GM21381 (cell line): Measurements from ENCODE around the gene PKHD1.
"Not testable (repeated sequence)": the region's sequence is repeated elsewhere in the genome, so short reads cannot be mapped to it uniquely, and the experiment has no call there.

ENCODE experiments used
- ATAC-seq: cut with Tn5 transposase; IDR thresholded peaks from one replicate; pipeline ENCODE4 v1.9.1; 2021; ENCODE audit warnings: mild to moderate bottlenecking, moderate library complexity; ENCODE audit not compliant: unreplicated experiment

Gene PKHD1

DNA sequence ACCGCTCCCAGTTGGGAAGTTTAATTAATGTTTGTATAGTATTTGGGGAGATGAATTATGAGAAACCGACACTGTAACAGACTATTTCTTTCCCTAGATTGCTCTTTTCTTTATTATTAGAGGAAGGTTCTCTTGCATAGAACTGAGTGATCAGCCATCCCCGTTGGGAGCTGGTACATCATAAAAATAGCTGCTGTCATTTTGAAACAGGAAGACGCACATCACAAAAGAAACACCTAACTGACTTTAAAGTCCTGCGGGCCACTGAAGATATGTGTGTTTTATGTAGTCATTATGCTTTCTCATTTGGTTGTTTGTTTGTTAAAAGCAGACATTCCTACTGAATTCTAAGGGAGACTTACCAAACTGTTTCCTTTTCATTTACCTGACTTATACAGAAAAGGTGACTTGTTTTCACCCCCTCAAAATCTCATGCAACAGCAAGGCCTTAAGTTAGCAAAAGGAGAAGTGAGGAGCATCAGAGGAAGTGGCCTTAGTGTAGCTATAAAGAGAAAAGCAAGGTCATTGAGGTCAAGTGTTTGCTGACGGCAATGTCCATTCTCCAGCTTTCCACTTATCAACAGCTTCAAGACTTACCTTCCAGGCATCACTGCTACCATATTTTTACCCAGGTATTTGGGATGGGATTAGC is 91.0 kb downstream of the PKHD1 start:
- ATAC-seq = peak; percentile 90

DNA sequence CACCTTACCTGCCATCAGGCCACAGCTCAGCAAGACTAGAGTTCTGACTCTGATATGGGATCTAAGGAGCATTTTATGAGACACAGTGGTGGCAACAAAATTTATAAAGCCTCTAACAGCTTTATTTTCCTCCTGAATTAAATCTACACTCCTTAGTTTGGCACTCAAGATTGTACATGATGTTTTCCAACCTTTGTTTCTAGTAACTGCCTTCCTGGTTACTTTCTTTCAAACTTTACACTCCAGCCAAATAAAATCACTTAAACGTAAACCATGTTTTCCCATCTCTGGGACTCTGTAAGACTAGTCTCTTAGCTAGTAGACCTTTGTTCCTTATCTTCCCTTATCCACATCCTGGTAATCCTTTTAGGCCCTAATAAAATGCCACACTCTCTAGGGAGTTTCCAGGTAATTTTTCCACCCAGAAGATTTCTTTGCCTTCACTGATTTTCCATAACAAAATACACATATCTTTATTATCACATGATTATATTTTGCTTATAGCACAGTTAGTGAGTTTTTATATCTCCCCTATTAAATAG is 92.1 kb downstream of the PKHD1 start:
- ATAC-seq = no peak

DNA sequence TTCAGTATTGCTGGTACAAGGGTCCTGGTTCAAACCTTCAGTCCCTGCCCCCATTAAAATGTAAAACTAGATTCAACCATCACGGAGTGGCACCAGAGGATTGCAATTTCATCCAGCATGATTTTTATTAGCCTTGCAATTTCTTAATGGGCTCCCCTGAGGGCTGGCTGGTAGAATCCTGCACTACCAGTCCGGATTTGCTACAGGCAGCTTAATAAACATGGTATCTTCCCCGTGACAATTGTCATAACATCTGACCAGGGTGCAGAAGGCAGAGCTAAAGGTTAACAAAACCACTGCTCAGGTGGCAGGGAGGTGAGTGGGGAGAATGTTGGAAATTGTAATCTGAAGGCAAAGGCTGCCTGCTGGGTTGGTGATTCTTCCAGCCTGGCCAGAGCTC is 94.5 kb downstream of the PKHD1 start:
- ATAC-seq = no peak

DNA sequence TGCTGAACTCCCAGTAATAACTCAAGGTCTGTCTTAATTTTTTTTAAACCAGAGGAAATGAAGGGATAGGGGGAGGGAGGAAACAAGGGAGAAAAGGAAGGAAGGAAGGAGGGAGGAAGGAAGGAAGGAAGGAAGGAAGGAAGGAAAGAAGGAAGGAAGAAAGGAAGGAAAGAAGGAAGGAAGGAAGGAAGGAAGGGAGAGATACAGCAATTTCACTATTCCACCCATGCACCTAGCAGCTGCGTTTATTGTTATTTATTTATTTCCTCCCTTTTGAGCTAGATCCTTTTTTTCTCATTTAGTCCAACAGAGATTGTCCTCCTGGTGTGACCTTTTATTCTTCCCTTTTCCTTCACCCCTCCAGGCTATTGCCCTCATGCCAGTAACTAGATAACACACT is 97.6 kb downstream of the PKHD1 start:
- no peak for ATAC-seq

DNA sequence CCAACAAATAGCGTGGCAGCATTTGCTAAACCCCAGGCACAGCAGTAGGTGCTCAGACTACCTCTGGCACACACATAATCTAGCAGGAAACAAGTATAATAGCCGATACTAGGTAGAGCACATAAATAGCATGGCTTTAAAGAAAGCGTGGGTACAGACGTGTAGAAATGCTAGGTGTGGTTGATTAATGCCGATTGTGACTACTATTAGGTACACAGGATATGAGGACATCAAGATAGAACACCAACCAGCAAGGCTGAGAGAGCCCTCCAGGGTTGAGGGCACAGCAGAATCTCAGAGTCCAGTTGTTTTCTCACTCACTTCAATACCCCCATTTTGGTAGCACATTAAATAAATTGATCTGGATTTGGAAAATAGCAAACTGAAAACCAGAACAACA is 100.5 kb downstream of the PKHD1 start:
- ATAC-seq = no peak

DNA sequence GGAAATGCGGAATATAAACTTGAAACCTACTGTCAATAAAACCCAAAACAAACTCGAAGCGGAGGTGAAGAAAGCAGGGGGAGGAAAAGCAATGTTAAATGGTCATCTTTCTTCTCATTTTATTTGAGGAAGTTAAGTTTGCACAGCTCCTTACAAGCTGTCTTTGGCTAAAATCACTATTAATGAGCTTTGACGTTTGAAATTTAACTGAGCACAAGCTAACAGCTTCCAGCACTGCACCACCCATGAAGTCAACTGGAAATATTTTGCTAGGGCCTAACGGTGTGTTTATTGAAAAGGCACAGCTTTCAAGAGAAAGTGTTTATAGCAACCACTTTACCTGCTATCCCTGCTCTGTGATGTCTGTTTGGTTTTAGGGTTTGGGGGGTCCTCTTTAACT is 103.8 kb downstream of the PKHD1 start:
- ATAC-seq = no peak

DNA sequence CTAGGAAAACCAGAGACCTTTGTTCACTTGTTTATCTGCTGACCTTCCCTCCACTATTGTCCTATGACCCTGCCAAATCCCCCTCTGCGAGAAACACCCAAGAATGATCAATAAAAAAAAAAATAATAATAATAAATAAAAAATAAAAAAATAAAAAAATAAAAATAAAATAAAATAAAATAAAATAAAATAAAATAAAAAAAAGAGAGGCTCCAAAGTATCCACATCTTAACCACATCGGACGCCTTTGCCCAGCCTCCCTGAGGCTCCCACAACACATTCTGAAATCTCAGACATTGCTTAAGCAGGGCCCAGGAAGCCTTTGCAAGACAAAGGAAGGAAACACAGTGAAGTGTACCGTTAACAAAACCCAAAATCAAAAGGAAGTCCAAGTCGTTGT is 104.7 kb downstream of the PKHD1 start:
- ATAC-seq = not testable (repeated sequence)

DNA sequence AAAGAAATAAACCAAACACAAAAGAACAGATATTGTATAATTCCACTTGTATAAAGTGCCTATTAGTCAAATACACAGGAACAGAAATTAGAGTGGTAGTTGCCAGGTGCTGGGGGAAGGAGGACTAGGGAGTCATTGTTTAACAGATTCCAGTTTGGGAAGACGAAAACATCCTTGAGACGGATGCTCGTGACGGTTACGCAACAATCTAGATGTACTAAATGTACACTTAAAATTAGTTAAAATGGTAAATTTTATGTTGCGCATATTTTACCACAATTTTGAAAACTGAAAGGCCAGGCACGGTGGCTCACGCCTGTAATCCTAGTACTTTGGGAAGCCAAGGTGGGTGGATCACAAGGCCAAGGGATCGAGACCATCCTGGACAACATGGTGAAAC is 111.0 kb downstream of the PKHD1 start:
- no peak for ATAC-seq

DNA sequence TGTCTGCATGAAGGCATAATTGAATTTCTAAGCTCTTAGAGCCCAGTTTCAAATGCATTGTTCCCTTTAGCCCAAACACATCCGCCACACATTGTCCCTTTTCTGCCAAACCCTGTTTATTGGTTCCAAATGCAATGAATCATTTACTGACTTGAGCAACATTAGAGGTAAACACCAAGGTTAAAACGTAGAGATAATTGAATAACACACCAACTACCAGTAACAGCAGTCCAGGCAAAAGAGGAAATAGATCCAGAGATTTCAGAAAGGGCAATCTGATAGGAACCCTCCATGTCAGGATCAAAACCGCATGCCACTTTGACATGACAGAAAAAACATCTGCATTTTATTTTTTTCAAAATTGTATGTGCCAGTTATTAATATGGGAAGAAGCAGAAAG is 114.8 kb downstream of the PKHD1 start:
- ATAC-seq = no peak

DNA sequence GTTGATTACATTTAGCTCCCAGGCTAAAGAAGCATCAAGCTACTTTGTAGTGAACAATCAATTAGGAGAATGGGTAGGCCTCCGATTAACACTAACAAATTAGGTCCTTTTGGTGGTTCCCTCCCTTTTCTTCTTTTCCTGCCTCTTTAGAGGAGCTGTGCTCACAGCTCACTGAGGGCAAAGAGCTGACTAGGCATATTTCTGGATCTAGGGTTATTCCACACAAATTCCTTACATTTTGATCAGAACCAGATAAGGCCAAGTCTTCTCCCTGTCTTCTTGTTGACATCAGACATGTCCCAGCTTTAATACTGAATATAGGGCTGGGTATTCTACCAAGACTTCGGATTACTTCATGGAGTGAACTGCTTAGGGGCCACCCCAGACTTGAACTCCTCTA is 119.1 kb downstream of the PKHD1 start:
- ATAC-seq = no peak

DNA sequence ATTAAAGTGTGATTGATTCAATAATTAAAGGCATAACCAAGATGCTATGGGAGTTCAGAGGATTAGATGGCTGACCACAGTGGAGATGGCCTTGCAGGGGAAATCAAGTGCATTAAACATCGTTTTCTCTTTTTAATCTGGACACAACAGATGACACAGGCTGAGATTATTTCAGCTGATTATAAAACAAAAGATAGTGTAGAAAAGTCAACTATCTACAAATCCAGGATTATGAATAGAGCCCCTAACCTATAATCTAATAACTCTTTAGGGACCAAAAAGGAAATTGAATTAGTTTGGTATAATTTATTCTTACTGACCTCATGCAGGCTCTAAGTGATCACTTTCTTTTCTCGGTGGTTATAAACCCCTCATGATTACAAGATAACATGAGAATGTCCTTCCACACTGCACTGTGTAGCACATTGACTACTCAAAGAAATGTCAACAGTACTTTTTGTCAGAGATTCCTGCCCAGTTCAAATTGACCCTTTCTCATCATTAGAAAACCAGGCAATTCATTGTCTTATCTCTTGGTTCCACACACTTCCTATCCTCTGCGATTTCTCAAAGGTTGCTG is 122.1 kb downstream of the PKHD1 start:
- no peak for ATAC-seq

DNA sequence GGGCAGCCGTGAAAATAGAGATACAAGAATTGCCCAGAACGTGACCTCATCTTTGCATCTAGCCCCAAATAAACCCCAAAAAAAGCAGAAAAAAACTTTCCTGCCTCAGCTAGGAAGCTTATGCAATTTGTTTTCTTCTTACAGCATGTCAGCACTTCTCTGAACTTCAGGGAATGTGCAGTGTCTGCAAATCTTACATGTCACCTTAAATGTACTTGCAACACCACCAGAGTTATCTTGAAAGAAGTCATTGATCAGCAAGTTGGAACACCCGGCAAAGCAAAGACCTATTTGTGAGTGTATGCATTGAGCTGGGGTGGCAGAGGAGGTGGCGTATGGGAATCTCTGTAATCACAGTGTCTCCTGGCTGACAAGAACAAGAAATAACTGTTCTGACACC is 123.4 kb downstream of the PKHD1 start:
- no peak for ATAC-seq

DNA sequence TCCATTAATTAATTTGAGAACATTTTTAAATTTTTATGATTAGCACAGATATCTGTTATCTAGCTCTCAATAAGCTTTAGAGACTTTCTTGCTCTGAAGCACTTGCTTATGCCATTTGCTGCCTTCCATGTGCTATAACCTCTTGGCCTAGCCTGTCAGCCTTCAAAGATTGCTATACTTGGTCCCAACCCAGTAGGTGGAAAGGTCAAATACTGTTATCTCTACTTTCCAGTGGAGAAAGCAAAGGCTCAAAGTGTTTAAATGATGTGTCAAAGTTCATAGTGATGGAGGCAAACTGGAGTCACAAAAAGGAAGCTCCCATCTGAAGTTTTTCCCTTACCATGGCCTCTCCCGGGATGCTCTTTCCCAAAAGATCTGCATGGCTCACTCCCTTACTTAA is 125.1 kb downstream of the PKHD1 start:
- no peak for ATAC-seq

DNA sequence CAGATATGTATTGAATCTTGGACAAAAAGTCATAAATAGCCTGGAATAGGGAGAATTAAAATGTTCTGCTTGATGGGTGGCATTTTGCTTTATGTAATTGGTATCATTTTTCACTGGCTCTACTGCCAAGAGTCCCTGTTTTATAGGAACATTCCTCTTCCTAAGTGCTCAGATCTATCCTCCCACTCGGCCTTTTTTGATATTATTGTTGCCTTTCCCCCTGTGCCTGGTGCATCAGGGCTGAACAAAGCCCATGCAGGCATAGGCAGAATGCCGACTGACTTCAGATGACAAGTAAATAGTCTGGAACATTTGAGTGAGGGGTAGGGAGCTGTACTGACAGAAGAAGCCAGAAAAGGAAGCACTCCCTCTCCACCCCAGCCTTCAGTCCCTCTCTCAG is 127.0 kb downstream of the PKHD1 start:
- no peak for ATAC-seq

DNA sequence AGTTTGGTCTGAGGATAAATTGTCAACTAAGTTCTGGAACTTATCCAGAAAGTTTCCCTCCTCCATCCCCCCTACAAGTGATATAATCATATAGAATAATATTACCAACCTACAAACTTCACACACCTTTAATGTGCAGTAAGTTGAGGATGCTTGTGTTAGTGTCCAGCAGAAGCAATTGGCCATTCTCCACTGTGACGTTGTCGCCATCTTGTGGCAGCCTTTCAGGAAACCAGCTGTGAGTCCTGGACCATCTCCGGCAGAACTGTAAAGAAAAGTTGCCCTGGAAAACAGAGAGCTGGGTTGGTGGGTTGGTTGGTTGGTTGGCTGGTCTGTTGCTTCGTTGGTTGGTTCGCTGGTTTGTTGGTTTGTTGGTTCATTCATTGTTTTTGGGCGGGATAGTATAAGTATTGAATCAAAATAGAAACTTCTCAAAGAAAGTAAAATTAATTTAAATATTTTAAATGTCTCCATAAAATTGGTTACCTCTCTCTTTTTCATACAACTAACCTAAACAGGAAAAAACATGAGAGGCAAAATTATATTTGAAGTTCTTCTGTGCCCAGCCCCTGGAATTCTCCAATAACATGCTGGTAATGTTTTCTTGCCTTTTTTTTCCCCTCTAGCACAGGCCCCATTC is 127.5 kb downstream of the PKHD1 start:
- ATAC-seq = peak; percentile 86

DNA sequence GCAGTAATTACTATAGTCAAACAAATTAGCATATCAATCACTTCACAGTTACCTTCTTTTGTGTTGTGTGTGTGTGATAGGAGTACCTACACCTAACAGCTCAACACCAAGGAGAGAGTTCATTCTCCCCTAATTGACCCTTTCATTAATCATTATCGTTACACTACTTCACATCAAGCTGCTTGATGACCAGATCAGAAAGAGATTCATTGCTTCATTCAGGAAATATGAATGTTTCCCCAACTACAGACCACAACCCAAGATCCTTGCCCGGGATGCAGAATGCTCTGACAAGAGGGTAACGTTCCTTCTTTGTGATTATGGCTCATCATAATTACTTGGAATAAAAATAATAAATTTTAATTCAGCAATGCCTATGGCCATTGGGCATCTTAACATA is 132.7 kb downstream of the PKHD1 start:
- ATAC-seq = no peak

DNA sequence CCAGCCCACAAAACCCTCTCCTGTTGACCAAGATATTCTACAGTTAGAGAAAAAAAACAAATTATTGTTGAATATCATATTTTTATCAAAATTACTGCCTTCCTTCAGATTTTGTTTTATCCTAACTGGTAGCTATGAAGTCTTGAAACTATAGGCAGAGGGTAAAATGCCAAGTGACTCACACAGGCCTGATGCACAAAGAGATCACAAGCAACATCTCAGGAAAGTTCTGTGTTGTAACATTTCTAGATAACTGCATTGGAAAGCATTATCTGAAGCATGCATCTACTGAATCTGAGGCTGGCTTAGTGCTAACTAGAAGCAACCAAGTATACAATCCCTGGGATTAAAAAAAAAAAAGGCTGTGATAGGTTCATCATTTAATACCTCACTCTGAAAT is 134.2 kb downstream of the PKHD1 start:
- ATAC-seq = no peak

DNA sequence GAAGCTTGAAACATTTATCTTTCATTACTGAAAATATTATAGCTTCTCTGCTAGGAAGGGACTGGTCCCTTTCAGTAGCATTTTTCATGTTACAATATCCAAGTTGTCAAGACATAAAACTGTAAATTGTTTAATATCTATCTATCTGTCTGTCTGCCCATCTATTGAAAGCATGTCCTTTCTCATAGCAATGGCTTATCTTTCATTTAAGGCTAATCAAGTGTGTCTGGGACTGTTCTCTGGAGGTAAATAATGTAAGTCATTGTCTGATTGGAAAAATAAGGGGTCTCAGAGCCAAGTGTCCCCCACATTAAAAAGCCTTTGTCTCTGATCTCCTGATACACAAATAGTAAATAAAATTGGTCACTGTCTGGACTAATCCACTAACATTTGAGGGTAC is 135.5 kb downstream of the PKHD1 start:
- no peak for ATAC-seq

DNA sequence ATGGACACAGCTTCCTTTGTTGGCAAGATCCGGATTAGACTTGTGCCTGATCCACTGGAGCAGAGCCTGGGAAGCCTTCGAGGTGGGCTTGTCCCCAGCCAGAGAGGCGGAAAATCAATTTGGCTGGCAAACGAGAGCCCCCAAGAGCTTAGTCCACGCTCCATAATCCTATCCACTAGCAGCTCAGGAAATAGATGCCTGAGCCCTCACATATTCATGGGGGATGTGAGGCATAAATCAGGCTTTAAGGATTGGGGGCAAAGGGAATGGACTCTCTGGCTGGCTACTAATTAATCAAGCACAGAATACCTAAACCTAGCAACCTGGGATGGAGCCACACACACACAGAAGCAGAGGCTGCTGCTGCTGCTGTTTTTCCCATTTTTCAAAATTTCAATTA is 137.9 kb downstream of the PKHD1 start:
- no peak for ATAC-seq

DNA sequence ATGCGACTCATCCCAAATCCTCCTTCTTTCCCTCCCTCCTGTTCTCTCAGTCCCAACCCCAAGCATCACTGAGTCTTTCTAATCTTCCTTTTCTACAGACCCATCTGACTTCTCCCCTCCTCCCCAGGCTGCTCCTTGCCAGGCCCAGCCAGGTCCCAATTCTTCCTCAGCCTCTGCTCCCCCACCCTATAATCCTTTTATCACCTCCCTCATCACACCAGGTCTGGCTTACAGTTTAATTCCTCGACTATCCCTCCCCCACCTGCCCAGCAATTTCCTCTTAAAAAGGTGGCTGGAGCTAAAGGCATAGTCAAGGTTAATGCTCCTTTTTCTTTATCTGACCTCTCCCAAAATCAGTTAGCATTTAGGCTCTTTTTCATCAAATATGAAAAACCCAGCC is 147.7 kb downstream of the PKHD1 start:
- not testable (repeated sequence) for ATAC-seq

DNA sequence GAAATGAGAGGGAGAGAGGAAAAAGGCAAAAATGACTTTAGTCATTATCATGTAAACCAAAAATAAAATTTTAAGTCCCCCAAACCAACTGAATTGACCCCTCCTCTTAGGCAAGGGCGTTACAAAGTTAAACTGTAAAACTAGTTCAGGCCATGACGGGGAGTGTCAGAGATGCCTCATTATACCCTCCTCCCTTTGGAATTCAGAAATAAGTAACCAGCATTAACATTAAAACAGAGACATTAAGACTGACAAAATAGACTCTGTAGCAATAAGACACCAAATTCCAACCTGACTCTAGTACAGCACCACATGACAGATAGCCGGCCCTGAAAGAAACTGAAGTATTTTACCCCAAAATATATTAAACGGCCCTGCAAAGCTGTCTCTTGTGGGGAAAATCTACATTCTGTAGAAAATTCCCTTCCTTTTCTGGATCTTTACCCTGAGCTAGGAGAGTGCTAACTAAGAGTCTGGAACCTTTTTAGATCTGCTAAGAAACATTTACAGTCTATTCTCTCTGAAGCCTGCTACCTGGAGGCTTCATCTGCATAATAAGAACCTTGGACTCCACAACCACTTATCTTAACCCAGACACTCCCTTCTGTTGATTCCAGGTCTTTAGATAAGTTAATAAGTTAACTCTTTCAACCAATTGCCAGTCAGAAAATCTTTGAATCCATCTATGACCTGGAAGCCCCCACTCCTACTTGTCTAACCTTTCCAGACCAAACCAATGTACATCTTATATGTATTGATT is 150.7 kb downstream of the PKHD1 start:
- ATAC-seq = no peak

DNA sequence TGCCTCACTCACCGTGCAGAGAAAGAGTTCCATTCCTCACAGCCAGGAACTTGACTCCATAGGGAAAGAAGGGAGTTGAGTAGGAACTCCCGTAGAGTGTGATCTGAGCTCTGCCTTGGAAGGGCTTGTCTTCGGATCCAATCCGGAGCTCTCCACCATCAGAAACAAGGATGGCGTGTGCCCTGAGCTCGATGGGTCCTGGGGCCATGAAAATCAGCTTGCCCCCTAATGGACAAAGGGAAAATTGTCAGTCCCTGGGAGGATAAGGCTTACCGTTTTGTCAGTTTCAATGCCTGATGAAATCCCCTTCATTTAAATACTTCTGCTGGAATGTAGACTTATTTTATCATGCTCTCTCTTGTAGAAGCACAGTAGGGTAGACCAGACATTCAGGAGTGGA is 153.3 kb downstream of the PKHD1 start:
- no peak for ATAC-seq
